ENCODE results near the gene SLC16A5.

DNA sequence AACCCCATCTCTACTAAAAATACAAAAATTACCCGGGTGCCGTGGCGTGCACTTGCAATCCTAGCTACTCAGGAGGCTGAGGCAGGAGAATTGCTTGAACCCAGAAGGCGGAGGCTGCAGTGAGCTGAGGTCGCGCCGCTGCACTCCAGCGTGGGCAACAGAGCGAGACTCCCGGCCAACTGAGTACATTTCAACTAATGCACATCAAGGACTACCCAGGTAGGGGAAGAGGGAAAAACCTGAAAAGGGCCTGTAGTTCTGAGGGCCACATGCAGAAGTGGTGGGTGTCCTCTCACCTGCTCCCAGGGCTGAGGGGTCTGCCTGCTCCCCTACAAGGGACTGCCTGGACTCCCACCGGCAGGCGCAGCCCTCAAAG lies 584 bp upstream of the SLC16A5 start:
- TF ChIP-seq, protein P1, sequence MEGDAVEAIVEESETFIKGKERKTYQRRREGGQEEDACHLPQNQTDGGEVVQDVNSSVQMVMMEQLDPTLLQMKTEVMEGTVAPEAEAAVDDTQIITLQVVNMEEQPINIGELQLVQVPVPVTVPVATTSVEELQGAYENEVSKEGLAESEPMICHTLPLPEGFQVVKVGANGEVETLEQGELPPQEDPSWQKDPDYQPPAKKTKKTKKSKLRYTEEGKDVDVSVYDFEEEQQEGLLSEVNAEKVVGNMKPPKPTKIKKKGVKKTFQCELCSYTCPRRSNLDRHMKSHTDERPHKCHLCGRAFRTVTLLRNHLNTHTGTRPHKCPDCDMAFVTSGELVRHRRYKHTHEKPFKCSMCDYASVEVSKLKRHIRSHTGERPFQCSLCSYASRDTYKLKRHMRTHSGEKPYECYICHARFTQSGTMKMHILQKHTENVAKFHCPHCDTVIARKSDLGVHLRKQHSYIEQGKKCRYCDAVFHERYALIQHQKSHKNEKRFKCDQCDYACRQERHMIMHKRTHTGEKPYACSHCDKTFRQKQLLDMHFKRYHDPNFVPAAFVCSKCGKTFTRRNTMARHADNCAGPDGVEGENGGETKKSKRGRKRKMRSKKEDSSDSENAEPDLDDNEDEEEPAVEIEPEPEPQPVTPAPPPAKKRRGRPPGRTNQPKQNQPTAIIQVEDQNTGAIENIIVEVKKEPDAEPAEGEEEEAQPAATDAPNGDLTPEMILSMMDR (IDR thresholded peaks at IDR 0.05) = no peak
- TF ChIP-seq POLR2AphosphoS5 (IDR thresholded peaks at IDR 0.05) (no peak), EP300 (IDR thresholded peaks at IDR 0.05) (no peak)
